Osteoblast (primary cell): ENCODE results near the gene C21orf91. TPM values are rescaled to one million over a fixed set of nuclear protein-coding genes. Genes with fewer than 3 reads are reported as not detected.

ENCODE experiments used
- DNase-seq: peaks from one replicate; pipeline ENCODE4 v3.0.0; 2011; ENCODE audit warnings: low spot score, mixed read lengths; ENCODE audit not compliant: insufficient read length; ENCODE audit errors: missing footprints
- H2AFZ ChIP-seq: 2 replicates; pipeline ENCODE4 v1.6.0; 2011; ENCODE audit warnings: mild to moderate bottlenecking, low read length
- H3K27ac ChIP-seq: 2 replicates; pipeline ENCODE4 v1.5.1; 2011; ENCODE audit warnings: mild to moderate bottlenecking, low read depth, low read length, moderate library complexity
- H3K27me3 ChIP-seq: 2 replicates; pipeline ENCODE4 v1.6.0; 2012; ENCODE audit warnings: mild to moderate bottlenecking, control low read depth, inconsistent platforms, low read length, moderate library complexity; ENCODE audit not compliant: insufficient read depth
- H3K36me3 ChIP-seq: 2 replicates; pipeline ENCODE4 v1.5.1; 2011; ENCODE audit warnings: mild to moderate bottlenecking, low read length, control low read depth, moderate library complexity; ENCODE audit not compliant: insufficient read depth
- H3K4me1 ChIP-seq: 2 replicates; pipeline ENCODE4 v1.5.1; 2011; ENCODE audit warnings: mild to moderate bottlenecking, low read length, control low read depth, moderate library complexity; ENCODE audit not compliant: insufficient read depth
- H3K4me2 ChIP-seq: 2 replicates; pipeline ENCODE4 v1.6.0; 2011; ENCODE audit warnings: mild to moderate bottlenecking, low read length; ENCODE audit not compliant: insufficient read depth
- H3K4me3 ChIP-seq: fragments of 200-600 bp; sonication (generic); 3 replicates; pipeline ENCODE4 v1.5.1; 2012; ENCODE audit warnings: mild to moderate bottlenecking, low read length, inconsistent platforms; ENCODE audit not compliant: insufficient read depth
- H3K79me2 ChIP-seq: 2 replicates; pipeline ENCODE4 v1.6.0; 2012; ENCODE audit warnings: mild to moderate bottlenecking, low read length, control low read depth, inconsistent platforms; ENCODE audit not compliant: insufficient read depth
- H3K9me3 ChIP-seq: 2 replicates; pipeline ENCODE4 v1.5.1; 2011; ENCODE audit warnings: low read depth, low read length, control low read depth
- H4K20me1 ChIP-seq: 2 replicates; pipeline ENCODE4 v1.6.0; 2012; ENCODE audit warnings: mild to moderate bottlenecking, low read length, control low read depth; ENCODE audit not compliant: insufficient read depth
- CTCF ChIP-seq: IDR thresholded peaks from 2 replicates; pipeline ENCODE4 v1.5.1; 2011; ENCODE audit warnings: mild to moderate bottlenecking, low read depth, low read length, moderate library complexity; ENCODE audit errors: extremely low read depth
- total RNA-seq: library from RNA; depleted of rRNA; stranded (reverse); fragments of >200 nt; gene quantifications from 2 replicates; pipeline ENCODE4 v1.2.3, GENCODE V29; 2012

The C21orf91 gene
- total RNA-seq, 1 donor, result 18.1 TPM

DNA sequence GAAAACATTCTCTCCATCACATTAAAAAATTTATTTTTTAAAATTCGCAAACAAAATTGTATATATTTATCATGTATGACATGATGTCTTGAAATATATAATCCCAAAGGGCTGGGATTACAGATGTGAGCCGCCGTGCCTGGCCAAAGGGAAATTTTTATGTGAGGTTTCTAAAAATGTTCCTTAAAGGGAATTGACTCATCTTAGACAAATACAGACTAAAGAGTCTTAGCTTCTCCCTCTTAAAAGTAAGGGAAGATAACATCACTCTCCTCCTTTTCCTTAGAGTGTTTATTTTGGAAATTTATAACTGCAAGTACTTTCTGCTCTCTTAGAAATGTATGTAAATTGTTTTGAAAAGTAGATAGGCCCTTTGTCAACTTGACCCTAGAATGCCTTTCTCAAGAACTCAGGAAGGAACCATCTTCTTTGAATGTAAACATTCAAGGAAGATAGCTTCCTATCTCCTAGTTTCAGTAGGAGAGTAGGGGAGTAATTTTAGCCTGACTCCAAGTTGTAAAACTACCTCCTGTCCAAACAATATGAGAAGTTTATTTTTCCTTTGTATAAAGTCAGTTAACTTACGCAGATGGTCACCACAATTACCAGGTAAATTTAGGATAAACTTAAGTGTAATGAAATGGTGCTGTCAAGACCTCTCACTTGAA lies 59.5 kb downstream of the C21orf91 start:
- no peak for TF ChIP-seq CTCF
- no peak overlapping the region for H3K4me2 ChIP-seq
- no peaks in the 10 kb centered on the region for H3K79me2 ChIP-seq
- H3K27me3 ChIP-seq, result no peaks in the 10 kb centered on the region
- H3K36me3 ChIP-seq, result no peaks in the 10 kb centered on the region
- no peaks in the 10 kb centered on the region for H3K4me1 ChIP-seq
- no peak for DNase-seq
- no peak overlapping the region for H2AFZ ChIP-seq
- no peaks in the 10 kb centered on the region for H3K9me3 ChIP-seq
- no peaks in the 10 kb centered on the region for H4K20me1 ChIP-seq
- H3K27ac ChIP-seq, result no peak overlapping the region
- no peak overlapping the region for H3K4me3 ChIP-seq

DNA sequence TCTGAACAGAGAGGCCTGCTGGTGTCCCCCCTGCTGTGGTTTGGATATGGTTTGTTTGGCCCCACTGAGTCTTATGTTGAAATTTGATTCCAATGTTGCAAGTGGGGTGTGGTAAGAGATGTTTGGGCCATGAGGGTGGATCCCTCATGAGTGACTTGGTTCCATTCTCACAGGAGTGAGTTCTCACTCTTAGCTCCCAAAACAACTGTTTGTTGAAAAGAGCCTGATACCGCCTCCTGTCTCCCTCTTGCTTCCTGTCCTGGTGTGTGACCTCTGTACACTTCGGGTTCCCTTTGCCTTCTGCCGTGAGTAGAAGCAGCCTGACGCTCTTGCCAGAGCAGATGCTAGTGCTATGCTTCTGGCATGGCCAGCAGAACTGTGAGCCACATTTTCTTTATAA lies 60.5 kb downstream of the C21orf91 start:
- H3K9me3 ChIP-seq, result no peaks in the 10 kb centered on the region
- no peak overlapping the region for H3K27ac ChIP-seq
- no peaks in the 10 kb centered on the region for H3K27me3 ChIP-seq
- H3K4me3 ChIP-seq, result no peak overlapping the region
- no peaks in the 10 kb centered on the region for H4K20me1 ChIP-seq
- DNase-seq, result no peak
- H2AFZ ChIP-seq, result no peak overlapping the region
- no peaks in the 10 kb centered on the region for H3K36me3 ChIP-seq
- no peak for TF ChIP-seq CTCF
- H3K4me2 ChIP-seq, result no peak overlapping the region
- H3K79me2 ChIP-seq, result no peaks in the 10 kb centered on the region
- H3K4me1 ChIP-seq, result no peaks in the 10 kb centered on the region

DNA sequence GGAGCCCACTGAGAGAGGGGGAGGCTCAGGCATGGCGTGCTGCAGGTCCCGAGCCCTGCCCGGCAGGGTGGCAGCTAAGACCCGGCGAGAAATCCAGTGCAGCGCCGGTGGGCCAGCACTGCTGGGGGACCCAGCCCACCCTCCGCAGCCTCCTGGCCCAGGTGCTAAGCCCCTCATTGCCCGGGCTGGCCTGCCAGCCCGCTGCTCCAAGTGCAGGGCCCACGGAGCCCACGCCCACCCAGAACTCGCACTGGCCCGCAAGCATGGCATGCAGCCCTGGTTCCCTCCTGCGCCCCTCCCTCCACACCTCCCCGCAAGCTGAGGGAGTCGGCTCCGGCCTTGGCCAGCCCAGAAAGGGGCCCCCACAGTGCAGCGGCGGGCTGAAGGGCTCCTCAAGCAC lies 61.5 kb downstream of the C21orf91 start:
- Histone ChIP-seq H3K4me3 (no peak overlapping the region), H4K20me1 (no peaks in the 10 kb centered on the region), H3K4me2 (no peak overlapping the region), H3K27ac (no peak overlapping the region), H3K36me3 (no peaks in the 10 kb centered on the region), H2AFZ (no peak overlapping the region), H3K79me2 (no peaks in the 10 kb centered on the region), H3K27me3 (no peaks in the 10 kb centered on the region), H3K4me1 (no peaks in the 10 kb centered on the region), H3K9me3 (no peaks in the 10 kb centered on the region)
- no peak for DNase-seq
- TF ChIP-seq CTCF, result no peak

GRCh38 chr21:17753736-17754135 lies 65.4 kb downstream of the C21orf91 start:
- H3K27ac ChIP-seq, result no peak overlapping the region
- H3K9me3 ChIP-seq, result no peaks in the 10 kb centered on the region
- H3K79me2 ChIP-seq, result no peaks in the 10 kb centered on the region
- no peaks in the 10 kb centered on the region for H4K20me1 ChIP-seq
- no peak overlapping the region for H2AFZ ChIP-seq
- no peak overlapping the region for H3K4me3 ChIP-seq
- H3K36me3 ChIP-seq, result no peaks in the 10 kb centered on the region
- H3K4me2 ChIP-seq, result no peak overlapping the region
- no peak for TF ChIP-seq CTCF
- DNase-seq, result no peak
- H3K27me3 ChIP-seq, result no peaks in the 10 kb centered on the region
- H3K4me1 ChIP-seq, result no peaks in the 10 kb centered on the region
